DMS153 treated with DMSO at 0.1 percent for 48 hours (cell line): Measurements from ENCODE around the gene DOK7.
"Not testable (repeated sequence)": the region's sequence is repeated elsewhere in the genome, so short reads cannot be mapped to it uniquely, and the experiment has no call there.

Source experiments
- DNase-seq: peaks from one replicate; lab custom pipeline; 2025; ENCODE audit not compliant: unreplicated experiment; lab: John Stamatoyannopoulos, UW

DOK7 gene

GRCh38 chr4:3442460-3442958, 20.6 kb upstream of the DOK7 start:
- DNase-seq = no peak

DNA sequence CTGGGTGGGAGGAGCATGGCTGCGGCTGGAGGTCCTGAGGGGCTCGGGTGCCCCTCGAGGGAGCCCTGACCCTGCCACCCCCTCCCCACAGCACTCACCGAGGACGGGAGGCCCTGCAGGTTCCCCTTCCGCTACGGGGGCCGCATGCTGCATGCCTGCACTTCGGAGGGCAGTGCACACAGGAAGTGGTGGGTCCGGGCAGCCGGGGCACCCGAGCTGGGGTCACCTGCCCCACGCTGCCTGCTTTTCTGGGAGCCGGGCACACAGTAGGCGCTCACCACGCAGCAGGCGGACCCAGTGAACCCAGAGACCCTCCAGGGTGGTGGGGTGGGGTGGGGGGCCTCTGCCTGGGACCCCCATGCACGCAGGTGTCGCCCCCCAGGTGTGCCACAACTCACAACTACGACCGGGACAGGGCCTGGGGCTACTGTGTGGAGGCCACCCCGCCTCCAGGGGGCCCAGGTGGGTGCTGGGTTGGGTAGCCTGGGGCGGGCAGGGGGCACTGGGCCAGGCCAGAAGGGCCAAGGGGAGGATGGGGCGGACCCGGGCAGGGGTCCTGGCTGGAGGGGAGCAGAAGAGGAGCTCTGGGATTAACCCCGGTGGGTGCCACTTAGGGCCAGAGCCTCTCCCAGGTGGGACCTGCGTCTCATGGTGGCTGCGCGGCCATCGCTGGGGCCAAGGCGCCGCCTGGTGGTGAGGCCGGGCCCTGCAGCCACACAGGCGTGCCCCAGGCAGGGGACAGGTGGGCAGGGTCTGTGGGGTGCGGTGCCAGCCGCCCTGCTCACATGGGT, 20.0 kb upstream of the DOK7 start:
- DNase-seq = no peak

- no peak for DNase-seq
Observed at GRCh38 chr4:3443750-3444309, 19.3 kb upstream of the DOK7 start.

- no peak for DNase-seq
Observed at GRCh38 chr4:3444351-3445110, 18.6 kb upstream of the DOK7 start.

- DNase-seq = no peak
Observed at GRCh38 chr4:3445111-3445820, 17.8 kb upstream of the DOK7 start.

DNA sequence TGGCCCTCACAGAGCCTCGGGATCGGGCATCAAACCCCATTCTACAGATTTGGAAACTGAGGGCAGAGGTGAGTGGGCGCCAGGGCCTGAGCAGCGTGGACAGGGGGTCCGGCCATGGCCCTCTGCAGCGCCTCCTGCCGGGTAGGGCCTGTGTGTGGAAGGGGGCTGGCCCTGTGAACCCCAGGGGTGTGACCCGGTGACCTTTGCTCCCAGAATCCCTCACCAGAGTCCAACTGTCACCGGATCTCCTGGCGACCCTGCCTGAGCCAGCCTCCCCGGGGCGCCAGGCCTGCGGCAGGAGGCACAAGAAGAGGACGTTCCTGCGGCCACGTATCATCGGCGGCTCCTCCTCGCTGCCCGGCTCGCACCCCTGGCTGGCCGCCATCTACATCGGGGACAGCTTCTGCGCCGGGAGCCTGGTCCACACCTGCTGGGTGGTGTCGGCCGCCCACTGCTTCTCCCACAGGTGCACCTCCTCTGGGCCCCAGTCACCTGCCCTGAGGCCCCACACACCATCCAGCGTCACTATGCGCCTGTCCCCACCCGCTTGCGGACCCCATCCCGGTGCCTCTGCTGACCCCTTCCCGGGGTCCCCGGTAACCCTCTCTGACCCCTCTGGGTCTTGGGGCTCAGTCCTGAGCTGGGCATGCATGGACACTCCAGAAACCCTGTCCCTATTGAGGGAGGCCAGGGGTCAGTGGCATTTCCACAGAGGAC, 17.1 kb upstream of the DOK7 start:
- DNase-seq = no peak

DNA sequence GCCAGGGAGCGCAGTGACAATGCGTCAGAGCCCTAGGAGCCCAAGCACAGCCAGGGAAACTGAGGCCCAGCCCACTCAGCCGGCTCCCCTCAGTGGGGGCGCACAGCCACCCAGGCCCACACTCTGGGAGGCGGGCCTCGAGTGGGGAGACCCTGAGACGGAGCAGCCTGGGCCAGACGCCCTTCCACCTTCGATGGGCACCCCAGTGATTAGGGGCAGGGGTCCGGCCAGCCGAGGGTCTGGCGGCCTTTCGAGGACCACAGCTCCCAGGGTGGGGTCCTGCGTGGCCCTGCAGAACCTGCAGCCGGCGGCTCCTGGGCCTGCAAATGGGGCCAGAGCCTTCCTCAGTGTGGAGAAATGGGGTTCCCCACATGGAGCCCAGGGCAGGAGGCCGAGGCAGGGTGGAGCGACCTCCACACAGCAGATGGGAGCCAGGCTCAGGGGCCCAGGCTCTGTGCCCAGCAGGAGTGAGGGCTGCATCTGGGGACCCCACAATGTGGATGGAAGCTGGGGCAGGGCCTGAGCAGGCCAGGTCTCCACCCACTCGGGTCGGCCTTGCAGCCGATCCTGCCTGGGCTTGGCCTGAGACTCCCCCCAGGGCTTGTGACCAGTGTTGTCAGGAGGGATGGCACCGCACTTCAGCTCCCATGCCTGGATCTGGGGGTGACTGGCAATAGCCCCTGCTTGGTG, 16.3 kb upstream of the DOK7 start:
- DNase-seq = no peak

- no peak for DNase-seq
Observed at GRCh38 chr4:3447431-3448395, 15.4 kb upstream of the DOK7 start.

GRCh38 chr4:3449047-3449573, 14.0 kb upstream of the DOK7 start:
- DNase-seq = no peak

DNA sequence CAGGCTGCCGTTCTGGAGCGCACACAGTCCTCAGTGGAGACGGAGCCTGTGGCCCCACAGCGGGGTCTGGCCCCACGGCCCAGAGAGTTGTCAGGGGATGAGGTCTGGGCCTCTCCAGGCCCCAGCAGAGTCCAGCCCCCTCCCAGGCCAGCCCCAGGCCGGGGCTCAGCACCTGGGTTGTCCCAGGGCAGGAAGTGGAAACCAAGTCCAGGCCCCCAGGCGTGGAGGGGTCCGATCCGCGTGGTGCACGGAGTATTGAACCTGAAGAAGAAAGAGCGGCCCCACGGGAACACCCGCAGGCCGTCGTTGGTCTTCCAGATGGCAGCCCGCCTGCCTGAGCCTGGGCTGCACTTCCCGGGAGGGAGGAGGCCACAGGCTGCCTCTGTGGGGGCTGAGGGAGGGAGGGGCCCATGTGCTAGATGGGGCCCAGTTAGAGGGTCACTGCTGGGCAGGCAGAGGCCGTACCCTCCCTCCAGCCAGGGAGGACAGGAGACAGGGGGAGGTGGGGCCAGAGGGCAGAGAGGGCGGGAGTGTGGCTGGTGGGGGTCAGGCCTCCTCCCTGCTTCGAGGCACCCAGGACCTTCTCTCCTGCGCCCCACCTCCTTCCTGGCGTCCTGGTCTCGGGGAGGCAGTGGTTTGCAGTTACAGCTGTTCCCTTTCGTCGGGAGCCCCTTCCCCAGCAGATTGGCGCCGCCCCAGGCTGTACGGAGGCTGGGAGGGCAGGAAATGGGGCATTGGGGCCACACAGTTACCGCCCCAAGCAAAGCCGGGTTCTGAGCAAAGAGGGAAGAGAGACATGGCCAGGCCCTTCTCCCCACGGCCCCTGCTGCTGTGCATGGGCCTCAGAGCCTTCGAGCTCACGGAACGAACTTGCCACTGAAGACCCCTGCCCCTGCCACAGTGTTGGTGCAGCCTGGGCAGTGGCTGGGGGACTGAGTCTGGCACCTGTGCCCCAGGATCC, 13.3 kb upstream of the DOK7 start:
- no peak for DNase-seq

- no peak for DNase-seq
Observed at GRCh38 chr4:3450643-3451042, 12.5 kb upstream of the DOK7 start.

DNA sequence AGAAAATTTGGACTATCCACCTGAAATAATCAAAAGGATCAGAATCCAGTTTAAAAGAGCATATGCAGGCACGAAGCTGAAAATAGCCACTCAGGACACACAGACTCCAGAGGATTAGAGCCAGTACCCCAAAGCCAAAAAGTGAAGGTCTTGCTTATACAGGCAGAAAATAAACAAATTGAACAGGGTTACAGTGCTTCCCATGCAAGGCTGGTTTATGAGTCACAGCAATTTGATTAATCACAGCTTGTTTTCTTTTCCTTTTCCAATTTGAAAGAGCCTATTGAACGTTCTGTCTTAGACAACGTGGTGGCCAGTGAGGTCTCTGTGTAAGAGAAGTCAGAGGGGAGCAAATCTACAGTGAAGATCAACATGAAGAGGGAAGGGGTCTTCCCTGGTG, 11.2 kb upstream of the DOK7 start:
- no peak for DNase-seq

- DNase-seq = no peak
Observed at GRCh38 chr4:3452376-3452775, 10.7 kb upstream of the DOK7 start.

DNA sequence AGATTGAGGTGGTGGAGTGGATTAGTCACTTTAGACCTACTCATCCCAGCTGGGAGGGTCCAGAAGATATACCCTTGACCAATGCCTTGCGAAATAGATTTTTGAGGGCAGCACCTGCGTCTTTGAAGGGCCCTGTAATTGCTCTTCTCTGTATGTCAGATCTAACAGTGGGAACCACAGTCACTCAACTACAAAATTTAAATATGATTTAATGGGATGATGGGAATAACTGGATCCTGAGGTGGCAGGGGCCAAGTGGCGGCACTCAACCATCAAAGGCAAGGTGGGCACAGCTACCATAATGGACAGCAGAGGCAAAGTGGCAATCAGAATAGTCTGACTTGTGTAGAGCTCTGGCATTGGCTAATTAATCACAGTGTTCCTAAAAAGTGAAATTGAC, 7.5 kb upstream of the DOK7 start:
- not testable (repeated sequence) for DNase-seq

GRCh38 chr4:3458371-3458770, 4.7 kb upstream of the DOK7 start:
- DNase-seq = no peak

DNA sequence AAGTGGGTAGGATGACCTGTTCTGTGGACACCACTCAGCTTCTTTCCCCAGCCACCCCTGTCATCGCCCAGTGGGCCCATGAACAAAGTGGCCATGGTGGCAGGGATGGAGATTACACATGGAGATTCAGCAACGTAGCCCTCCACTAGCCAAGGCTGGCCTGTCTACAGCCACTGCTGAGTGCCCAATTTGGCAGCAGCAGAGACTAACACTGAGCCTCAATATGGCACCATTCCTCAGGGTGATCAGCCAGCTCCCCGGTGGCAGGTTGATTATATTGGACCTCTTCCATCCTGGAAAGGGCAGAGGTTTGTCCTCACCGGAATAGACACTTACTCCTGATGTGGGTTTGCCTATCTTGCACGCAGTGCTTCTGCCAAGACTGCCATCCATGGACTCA, 4.0 kb upstream of the DOK7 start:
- not testable (repeated sequence) for DNase-seq

DNA sequence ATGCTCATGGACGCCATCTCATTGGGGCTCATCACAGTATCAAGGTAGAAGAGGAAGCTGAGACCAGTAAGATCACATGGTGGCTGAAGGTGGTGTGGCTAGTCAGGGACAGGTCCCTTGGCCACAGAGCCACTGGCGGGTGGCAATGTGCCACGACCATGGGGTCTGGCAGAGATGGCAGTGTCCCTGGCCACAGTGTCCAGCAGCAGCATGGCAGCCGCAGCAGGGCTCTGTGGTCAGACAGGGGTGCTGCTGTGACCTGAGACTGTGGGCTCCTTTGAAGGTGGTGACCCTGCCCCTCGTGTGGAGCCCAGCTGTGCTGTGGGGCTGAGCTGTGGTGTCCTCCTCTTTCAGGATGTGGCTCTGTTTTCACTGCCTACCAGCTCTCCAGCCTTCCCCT, 2.2 kb upstream of the DOK7 start:
- DNase-seq = no peak
